CD4-positive, alpha-beta T cell treated with Interleukin-17A for 1 hour (primary cell): ENCODE results near the gene PLEKHG2.
A peak's percentile ranks its signal among the peaks of the same experiment; 100 is the strongest.

ENCODE experiments used
- DNase-seq: peaks from one replicate; pipeline ENCODE4 v3.0.0-alpha.2; 2020

The PLEKHG2 gene

DNA sequence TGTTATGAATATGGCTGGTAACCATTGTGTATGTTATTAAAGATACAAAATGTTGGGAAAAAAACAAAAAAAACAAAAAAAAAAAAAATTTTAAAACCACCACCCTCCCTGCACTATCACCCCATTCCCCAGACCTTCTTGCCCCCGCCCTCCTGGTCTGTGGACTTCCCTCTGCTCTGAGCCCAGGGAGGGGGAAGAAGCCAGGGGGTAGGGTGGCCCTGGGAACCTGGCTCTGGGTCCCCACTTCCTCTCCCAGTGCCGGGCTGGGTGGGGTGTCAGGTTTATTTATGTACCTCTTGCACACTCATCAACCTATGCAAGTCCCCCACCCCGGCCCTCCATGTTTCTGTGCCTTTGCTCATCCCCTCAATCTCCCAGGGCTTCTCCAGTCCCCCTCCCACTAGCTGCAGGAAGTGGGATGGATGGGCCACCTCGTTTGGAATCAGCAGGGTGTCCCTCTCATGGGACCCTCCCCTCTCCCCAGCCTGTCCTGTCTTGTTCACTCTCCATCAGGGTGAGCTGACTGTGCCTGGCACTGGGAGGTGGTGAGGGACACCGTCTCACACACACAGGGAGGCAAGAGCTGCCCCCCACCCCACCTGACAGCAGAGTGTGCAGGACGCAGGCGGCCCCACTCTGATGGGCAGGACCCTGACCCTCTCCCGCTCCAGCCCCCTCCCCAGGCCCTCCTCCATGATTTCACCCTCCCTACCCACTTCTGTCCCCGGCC, 27.5 kb upstream of the PLEKHG2 start:
- DNase-seq: no peak

DNA sequence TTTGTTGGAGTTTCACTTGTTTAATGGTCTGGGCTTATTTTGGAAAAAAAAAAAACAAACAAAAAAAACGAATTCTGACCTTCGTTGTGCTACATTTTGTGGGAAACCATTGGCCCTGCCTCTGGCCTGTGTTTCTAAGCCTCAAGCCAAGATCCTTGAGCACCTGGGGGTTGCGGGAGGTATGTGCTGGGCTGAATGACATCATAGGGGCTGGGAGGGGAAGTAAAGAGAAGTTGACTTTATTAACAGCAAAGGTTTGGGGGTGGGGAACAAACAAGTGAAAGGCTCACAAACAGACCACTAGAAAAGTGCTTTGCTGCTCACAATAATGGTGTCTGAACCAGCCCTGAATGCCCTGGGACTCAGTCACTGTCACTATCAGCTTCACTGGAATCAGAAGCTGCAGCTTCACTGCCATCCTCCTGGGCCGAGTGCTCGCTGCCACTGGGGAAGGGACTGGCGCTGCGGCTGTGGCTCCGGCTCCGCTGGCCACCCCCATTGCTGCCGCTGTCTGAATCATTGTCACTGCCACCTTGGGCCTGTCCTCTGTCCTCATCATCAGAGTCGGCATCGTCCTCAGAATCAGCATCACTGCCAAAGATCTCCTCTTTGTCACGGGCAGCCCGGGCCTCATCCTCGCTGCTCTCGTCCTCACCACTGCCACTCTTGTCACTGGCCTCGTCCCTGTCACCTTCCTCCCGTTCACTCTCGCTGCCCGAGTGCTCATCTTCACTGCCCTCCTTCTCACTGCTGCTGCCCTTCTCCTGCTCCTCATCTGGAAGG, 26.6 kb upstream of the PLEKHG2 start:
- no peak for DNase-seq

DNA sequence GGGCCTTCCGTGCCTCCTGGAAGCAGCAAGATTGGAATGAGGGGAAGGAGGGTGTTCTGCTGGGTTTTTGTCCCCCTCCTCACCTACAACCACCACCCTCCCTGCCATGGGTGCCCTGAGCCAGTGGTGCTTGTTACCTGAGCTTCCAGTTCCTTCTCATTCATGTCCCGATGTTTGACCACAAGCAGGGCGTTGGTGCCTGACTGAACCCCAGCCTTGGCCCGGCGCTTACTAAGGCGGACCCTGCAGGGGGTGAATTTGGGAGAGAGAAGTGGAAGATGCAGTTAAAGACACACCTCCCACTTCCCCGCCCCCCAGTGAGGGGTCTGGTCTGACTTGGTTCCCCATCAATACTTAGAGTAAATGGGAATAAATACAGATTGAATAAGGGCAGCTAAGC, 25.9 kb upstream of the PLEKHG2 start:
- DNase-seq: no peak

DNA sequence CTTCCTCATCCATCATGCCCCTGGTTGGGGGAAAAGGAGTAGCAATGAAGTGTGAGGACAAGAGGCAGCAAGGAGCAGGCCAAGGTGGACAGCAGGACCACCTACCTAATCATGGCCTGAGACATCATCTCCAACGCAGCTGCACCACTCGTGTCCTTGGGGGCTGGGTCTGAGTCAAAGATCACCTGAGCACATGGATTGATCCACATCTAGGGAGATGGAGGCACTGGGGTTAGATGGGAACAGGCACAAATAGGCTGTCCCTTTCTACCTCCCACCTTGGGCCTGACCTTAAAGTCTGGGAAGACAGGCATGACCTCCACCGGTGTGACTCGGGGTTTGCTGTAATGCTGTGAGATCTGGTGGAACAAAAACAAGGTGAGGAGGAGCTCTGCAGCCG, 23.8 kb upstream of the PLEKHG2 start:
- no peak for DNase-seq

DNA sequence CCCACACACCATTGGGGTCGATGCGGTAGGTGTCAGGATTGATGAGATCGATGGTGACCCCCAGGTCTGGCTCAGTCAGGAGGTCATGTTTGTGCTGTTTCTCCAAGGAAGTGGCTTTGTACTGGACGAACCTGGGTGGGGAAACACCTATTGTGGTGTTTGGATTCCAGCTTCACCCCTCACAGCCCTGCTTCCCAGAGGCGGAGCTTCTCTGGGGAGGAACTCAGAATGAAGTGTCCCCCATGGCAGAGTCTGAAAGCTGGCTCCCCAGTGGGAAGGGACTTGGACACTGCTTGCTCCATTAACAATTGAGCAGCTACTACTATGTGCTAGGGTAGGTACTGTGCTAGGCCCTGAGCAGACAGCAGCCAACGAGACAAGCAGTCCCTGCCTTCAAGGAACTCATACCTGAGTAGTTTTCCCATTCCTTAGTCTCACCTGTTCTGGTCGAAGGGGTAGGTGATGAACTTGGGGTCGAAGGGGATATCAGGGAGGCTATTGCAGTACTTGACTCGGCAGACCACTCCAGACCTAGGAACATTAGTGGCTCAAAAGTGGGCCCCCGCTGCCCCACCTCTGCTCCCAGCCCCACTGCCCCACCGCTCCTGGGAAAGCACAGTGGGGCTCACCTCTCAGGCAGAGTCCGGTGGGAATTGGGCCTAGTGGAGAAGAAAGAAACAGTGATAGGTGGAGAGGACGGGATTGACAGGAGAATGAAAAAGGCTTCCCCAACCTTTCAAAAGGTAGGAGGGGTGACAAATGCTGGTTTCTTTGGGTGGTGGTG, 22.6 kb upstream of the PLEKHG2 start:
- no peak for DNase-seq

DNA sequence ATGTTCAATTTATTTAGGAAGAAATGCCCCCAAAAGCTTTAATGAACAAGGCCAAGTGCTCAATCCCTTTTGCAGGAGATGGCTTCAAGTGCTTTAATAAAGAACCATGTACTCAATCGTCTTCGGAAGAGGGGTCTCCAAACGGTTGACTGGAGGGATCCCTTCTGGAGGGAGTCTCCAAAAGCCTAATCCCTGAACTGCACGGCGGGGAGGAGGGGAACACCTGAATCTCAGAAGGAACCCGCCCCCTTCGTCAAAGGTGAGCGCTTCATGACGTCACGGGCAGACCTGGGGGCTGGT, 22.1 kb upstream of the PLEKHG2 start:
- peak; percentile 90 for DNase-seq

DNA sequence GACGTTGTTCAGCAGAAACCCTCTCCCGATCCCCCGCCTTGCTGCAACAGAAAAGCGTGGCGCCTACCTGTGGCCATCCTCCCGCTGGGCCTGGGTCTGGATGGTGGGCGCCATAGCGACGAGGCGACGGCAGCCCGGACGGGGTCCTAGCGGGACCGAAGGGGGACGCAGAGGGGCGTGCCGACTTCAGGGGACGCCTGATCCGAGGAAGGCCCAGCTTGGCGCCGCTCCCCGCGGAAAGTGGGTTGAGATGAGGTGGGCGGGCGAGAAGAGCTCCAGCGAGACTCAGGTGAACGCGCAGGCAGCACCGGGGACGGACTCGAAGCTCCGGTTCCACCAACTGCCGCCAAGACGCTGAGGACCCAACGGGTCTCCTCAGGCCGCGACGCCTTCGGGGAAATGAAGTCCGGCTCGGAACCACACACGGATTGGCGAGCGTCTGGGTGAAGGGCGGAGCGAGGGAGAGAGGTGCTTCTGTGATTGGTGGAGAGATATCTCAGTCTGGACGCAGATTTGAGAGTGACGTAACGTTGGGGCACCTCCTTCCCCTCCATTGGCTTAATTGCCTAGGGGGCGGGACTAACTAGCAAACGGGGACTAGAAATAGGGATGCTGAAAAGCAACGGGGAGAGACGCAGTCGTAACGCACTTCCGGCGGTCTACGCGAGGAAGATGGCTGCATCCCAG, 21.6 kb upstream of the PLEKHG2 start, which contains the start of the genes MED29 and PAF1:
Gene MED29 (plus strand): TSS at position 628 of the 687 bp plus-strand sequence. CDS start 45 bp downstream, at position 673.
Gene PAF1 (minus strand): TSS at position 356 of the 687 bp plus-strand sequence. CDS start 242 bp downstream, at position 114.
- peak; percentile 100 for DNase-seq

DNA sequence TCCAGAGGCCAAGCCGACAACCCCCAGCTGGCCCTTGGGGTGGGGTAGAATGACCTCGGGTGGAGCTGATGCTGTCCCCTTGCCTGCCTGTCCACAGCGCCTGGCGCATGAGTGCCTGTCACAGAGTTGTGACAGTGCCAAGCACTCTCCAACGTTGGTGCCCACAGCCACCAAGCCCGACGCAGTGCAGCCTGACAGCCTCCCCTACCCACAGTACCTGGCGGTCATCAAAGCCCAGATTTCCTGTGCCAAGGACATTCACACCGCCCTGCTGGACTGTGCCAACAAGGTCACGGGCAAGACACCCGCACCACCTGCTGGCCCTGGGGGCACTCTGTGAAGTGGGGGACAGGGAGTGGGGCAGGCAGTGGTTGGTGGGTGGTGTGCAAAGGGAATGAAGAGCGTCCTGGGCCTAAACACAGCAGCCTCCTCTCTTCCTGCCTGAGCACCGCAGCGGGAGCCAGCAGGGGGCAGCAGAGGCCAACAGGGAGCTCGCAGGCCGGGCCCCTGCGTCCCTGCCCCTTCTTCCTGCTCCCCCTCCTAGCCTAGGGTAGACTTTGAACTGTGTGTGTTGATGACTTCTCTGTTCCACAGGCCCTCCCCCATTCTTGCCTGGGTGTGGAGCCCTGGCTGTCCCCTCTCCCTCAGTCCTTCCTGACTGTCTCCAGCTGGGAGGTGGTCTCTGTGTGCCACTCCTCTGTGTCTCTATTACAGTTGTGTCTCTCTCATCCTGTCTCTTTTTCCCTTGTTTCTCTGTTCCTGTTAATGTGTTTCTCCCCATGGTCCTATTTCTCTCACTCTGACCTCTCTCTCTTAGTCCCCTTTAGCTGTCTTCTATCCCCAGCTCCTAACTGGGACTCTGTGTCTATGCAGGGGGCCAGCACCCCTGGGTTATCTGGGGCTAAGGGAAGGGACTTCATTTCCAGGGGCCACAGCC, 14.8 kb upstream of the PLEKHG2 start:
- DNase-seq: peak; percentile 94

DNA sequence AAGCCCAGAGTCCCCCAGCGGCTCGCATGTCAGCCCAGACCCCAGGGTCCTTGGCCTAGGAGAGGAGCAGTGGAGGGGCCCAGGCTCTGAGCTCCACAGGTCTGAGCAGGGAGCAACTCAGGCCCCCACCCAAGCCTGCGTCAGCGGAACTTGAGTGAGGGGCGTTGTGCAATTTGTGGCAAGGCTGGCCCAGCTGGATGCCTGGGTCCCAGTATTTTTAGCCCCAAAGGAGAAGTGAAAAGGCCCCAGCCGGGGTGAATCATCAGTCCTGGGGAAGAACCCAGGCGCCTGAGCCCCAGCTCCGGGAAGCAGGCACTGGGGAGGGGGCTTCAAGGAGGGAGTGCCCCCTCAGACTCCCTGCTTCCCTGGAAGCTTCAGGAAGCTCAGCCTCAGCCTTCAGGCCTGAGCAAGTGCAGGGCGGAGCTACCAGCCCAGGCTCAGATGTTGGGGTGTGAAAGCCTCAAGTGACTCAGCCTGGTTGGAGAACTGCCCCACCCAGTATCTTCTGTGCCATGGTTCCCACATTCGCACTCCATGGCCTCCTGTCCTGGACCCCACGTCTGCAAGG, 14.1 kb upstream of the PLEKHG2 start:
- DNase-seq: peak; percentile 74

DNA sequence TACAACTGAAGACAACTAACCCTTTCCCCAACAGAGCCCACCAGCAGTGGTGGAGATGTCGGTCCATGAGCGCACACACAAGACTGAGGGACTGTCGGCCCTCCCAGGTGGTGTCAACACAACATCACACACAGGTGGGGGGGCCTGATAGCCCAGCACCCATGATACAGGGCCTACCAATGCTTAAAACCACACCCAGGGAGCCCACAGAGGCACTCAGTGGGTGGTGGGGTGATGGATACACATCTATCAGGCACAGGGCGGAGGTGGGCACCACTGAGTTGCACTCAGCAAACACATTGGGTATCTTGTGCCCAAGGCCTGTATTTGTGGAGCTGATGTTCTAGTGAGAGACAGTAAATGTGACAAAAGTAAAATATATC, 12.8 kb upstream of the PLEKHG2 start:
- DNase-seq: no peak

DNA sequence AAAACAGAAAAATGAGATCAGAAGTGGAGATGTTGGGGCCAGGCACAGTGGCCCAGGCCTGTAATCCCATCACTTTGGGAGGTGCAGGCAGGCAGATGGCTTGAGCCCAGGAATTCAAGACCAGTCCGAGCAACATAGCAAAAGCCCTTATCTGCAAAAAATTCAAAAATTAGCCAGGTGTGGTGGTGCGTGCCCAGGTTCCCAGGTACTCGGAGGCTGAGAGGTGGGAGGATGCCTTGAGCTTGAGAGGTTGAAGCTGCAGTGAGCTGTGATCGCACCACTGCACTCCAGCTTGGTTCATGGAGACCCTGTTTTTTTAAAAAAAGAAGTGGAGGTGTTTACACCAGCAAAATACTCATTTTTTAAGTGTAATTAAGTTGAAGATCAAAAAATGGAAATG, 12.4 kb upstream of the PLEKHG2 start:
- DNase-seq: no peak

DNA sequence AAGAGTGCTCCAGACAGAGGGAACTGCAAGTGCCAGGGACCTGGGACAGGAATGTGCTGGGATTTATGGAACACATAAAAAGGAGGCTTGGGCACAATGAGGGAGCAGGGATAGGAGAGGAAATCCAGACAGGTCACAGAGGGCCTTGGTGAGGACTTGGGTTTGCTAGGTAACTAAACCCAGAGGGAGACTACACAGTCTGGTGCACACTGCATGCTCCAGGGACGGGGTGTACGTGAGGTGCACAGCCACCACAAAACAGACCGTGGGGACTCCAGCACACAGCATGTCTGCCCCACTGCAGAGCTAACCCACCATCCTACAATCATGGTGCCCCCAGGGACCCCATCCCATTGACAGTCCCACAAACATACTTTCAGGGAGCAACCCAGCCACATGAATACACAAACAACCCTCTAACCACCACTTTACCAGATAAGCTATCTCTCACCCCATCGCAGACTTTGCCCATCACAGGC, 11.4 kb upstream of the PLEKHG2 start:
- no peak for DNase-seq

DNA sequence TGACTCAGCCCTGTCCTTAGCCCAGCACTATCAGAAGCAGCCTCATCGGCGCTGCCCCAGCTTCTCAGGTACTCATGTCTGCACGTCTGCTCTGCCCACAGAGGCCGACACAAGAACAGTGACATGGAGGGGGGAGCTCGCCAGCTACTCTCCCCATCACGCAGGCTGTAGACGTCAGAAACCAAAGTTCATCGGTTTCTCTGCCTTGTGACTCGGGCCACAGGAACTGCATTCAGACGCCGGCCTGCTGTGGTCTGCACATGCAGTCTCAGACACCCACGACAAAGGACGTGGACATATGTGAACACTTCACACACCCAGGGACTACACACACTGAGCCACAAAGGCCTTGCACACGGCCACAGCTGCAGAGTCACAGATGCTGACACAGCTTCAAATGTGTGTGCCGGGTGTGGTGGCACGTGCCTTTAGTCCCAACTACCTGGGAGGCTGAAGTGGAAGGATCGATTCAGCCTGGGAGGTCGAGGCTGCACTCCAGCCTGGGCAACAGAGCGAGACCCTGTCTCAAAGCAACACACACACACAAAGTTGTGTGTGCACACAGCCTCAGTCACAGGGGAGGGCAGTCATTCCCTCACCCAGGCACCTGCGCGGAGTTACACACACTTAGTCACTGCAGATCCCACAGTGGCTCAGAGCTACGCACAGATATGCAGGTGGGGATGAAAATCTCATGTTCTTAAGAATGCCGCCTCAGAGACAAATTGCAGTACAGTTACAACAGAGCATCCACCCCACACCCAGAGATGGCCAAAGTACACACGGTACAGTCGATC, 10.7 kb upstream of the PLEKHG2 start:
- peak; percentile 93 for DNase-seq

DNA sequence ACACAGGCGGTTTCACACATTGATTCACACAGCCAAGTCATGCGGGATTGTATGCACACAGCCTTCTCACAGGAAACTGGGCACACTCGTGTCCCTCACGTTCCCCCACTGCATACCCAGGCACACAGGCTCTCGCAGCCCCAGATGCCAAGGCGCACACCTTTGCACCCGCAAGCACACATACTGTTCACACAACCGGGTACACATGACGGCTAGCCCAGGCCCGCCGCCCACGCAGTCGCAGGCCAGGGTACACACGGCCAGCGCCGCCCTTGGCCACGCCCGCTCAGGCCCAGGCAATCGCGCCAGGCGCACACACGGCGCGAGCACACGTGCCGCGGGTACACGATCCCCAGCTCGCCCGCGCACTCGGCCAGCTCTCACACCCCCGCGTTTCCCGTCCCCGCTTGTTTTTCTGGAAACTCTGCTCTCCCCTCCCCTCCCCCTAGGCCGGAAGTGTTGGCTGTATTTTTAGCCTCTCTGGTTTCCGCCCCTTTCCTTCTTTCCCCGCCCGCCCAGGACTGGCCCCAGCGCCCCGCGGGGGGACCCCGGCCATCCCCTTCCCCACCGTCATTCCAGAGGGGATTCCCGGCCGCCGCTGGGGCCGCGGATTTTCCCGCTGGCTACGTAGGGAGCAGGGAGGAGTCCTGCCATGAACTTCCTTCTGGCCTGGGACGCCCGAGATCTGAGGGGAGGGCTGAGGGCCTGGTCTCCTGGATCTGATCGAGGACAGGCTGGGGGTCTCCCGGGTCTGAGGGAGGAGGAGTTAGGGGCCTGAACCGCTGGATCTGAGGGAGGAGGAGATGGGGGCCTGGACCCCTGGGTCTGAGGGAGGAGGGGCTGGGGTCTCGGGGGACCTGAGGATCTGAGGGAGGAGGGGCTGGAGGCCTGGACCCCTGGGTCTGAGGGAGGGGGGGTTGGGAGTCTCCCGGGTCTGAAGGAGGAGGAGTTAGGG, 9.8 kb upstream of the PLEKHG2 start:
- peak; percentile 95 for DNase-seq

DNA sequence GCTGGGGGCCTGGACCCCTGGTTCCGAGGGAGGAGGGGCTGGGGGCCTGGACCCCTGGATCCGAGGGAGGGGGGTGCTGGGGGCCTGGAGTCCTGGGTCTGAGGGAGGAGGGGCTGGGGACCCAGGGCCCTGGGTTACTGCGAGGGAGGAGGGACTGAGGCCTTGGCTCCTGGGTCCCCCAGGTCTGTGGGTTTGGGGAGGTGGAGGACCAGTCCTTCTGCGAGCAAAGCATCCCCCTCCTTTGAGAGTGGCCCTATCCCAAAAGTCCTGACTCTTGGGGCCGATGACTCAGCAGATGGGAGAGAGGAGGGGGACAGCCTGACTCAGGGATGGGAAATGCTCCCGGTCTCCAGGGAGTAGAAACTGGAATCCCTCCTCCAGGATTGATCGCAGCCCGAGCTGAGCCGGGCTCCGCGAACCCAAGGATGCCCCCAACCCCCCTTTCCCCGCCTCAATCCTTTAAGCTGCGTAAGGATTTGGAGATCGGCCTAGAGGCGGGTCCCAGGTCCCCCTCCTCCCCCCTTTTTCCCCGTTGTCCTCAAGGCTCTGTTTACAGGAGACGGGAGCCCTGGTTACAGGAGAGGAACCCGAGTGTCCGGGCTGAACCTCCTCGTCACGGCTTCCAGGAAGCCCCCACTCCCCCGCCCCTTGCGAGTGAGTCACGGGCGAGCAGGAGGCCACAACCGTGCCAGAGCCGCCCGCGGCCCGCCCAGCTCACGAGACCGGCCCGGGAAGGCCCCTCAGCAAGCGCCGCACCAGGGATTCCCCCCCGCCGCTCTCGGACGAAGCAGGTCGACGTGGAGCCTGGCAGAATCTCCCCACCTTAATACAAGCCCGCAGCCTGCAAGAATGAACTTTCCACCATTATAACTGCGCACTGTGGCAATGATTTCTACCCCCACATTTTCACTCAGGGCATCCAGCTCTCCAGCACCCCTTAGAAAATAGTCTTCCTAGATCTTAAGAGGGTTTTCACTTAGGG, 8.8 kb upstream of the PLEKHG2 start:
- DNase-seq: peak; percentile 99

DNA sequence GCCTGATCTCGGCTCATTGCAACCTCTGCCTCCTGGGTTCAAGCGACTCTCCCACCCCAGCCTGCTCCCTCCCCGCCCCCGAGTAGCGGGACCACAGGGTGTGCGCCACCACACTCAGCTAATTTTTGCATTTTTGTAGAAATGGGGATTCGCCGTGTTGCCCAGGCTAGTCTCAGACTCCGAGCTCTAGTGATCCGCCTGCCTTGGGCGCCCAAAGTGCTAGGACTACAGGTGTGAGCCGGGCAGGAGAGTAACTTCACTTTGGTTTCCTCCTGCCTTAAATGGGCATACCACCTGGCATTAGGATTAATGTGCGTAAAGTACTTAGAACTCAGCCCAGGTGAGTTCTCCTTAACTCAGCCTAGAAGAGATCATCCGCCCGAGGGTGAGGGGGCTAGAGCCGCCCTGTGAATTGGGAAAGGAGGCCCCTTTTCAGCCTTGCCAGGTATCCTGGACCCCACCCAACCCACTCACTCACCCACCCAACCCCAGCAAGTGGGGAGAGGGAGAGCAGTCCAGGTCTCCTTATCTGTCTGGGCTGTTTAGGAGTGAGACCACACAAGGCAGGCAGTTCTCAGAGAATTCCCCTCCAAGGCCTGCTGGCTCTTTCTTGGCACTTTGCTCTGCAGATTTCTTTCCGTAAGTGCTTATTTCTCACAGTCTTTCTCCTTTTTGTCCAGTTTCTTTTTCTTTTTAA, 7.1 kb upstream of the PLEKHG2 start:
- peak; percentile 43 for DNase-seq

DNA sequence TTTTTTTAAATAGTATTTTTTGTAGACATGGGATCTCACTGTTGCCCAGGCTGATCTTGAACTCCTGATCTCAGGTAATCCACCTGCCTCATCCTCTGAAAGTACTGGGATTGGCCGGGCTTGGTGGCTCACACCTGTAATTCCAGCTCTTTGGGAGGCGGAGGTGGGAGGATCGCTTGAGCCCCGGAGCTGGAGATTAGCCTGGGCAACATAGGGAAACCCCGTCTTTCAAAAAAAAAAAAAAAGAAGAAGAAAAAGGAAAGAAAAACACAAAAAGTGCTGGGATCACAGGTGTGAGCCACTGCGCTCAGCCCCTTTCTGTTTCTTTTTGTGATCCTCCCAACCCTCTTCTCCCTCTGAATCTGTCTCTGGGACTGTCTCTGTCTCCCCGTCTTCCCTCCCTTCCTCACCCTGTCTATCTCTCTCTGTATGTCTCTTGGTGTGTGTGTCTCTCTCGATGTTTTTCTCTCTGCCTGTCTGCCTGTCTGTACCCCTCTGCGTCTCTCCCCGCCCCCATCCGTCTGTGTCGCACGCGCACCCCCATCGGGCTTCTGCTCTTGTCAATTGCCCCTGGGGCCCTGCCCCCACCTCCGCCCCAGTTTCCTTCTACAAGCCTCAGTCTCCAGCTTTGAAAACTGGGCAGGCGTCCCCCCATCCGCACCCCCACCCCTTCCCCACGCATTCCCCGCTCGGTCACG, 6.4 kb upstream of the PLEKHG2 start:
- DNase-seq: peak; percentile 96
